ENCODE measurements around the gene CHST15. TPM values are rescaled to one million over a fixed set of nuclear protein-coding genes. Genes with fewer than 3 reads are reported as not detected.

CHST15 gene
- total and polyA plus RNA-seq, 4 donors, result 30.7 to 46.2 (median 33.3) TPM

GRCh38 chr10:124131172-124131571 lies 37.8 kb upstream of the CHST15 start:
- H3K4me3 ChIP-seq (ENCODE audit: low read depth, low read length), result no peak overlapping the region
- no peaks in the 10 kb centered on the region for H3K9me3 ChIP-seq (ENCODE audit: control insufficient read depth, insufficient read depth, low read length)
- peaks cover 14% of the 10 kb centered on the region for H3K4me1 ChIP-seq (ENCODE audit: control insufficient read depth, insufficient read depth, low read length)
- no peak overlapping the region for H3K27ac ChIP-seq (ENCODE audit: low read depth, low read length)
- 86% methylated on average over 7 of the region's 9 CpGs for WGBS (ENCODE audit: insufficient coverage)
- H3K36me3 ChIP-seq (ENCODE audit: control insufficient read depth, insufficient read depth, low read length), result no peaks in the 10 kb centered on the region
- peak in 1 of 6 donors; percentile 45 for DNase-seq (ENCODE audit: low read depth in 4 of 6, low spot score in 6 of 6)
- peaks cover 2% of the 10 kb centered on the region for H3K27me3 ChIP-seq (ENCODE audit: control insufficient read depth, insufficient read depth, low read length)

DNA sequence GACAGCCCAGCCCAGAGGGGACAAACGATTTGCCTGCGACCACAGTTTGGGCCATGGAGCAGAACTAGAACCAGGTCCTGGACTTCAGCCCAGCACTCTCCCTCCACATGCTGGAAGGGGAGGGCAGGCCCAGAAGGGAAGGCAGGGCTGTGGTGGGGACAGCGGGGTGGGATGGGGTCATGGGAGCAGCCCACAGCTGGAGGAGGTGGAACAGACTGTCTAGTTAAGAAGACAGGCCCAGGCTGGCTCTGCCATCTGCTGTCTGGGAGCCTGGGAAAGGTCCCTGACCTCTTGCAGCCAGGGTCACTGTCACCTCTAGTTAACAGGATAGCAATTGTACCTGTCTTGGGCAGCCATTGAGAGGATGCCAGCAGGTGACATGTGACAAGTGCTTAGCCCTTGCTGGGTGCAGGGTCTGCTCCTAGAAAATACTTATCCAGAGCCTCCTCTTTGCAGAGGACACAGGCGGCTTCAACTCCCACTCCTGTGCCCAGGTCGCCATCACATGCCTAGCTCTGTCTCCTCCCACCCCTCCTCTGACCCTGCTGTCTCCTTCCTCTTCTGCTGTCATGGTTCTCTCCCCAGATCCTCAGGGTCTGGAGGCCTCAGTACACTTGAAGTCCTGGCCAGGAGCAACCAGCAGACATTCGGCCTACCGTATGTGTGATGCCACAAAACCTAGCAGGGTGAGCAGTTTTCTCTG lies 37.0 kb upstream of the CHST15 start:
- no peak for DNase-seq (ENCODE audit: low read depth in 4 of 6, low spot score in 6 of 6)
- Histone ChIP-seq H3K9me3 (ENCODE audit: control insufficient read depth, insufficient read depth, low read length) (no peaks in the 10 kb centered on the region), H3K36me3 (ENCODE audit: control insufficient read depth, insufficient read depth, low read length) (no peaks in the 10 kb centered on the region), H3K4me3 (ENCODE audit: low read depth, low read length) (no peak overlapping the region), H3K27me3 (ENCODE audit: control insufficient read depth, insufficient read depth, low read length) (peaks cover 2% of the 10 kb centered on the region), H3K27ac (ENCODE audit: low read depth, low read length) (no peak overlapping the region), H3K4me1 (ENCODE audit: control insufficient read depth, insufficient read depth, low read length) (peaks cover 14% of the 10 kb centered on the region)
- WGBS (ENCODE audit: insufficient coverage), result 85% methylated on average over 5 of the region's 7 CpGs

- no peaks in the 10 kb centered on the region for H3K36me3 ChIP-seq (ENCODE audit: control insufficient read depth, insufficient read depth, low read length)
- no peak overlapping the region for H3K27ac ChIP-seq (ENCODE audit: low read depth, low read length)
- H3K4me3 ChIP-seq (ENCODE audit: low read depth, low read length), result no peak overlapping the region
- peaks cover 2% of the 10 kb centered on the region for H3K27me3 ChIP-seq (ENCODE audit: control insufficient read depth, insufficient read depth, low read length)
- 100% methylated on average over 5 of the region's 5 CpGs for WGBS (ENCODE audit: insufficient coverage)
- no peaks in the 10 kb centered on the region for H3K9me3 ChIP-seq (ENCODE audit: control insufficient read depth, insufficient read depth, low read length)
- DNase-seq (ENCODE audit: low read depth in 4 of 6, low spot score in 6 of 6), result no peak
- peaks cover 14% of the 10 kb centered on the region for H3K4me1 ChIP-seq (ENCODE audit: control insufficient read depth, insufficient read depth, low read length)
These were observed 36.1 kb upstream of the CHST15 start for GRCh38 chr10:124129471-124129870.

- WGBS (ENCODE audit: insufficient coverage), result 98% methylated on average over 5 of the region's 5 CpGs
- Histone ChIP-seq H3K36me3 (ENCODE audit: control insufficient read depth, insufficient read depth, low read length) (no peaks in the 10 kb centered on the region), H3K4me3 (ENCODE audit: low read depth, low read length) (no peak overlapping the region)
These were observed 35.4 kb upstream of the CHST15 start for GRCh38 chr10:124128811-124129145.

DNA sequence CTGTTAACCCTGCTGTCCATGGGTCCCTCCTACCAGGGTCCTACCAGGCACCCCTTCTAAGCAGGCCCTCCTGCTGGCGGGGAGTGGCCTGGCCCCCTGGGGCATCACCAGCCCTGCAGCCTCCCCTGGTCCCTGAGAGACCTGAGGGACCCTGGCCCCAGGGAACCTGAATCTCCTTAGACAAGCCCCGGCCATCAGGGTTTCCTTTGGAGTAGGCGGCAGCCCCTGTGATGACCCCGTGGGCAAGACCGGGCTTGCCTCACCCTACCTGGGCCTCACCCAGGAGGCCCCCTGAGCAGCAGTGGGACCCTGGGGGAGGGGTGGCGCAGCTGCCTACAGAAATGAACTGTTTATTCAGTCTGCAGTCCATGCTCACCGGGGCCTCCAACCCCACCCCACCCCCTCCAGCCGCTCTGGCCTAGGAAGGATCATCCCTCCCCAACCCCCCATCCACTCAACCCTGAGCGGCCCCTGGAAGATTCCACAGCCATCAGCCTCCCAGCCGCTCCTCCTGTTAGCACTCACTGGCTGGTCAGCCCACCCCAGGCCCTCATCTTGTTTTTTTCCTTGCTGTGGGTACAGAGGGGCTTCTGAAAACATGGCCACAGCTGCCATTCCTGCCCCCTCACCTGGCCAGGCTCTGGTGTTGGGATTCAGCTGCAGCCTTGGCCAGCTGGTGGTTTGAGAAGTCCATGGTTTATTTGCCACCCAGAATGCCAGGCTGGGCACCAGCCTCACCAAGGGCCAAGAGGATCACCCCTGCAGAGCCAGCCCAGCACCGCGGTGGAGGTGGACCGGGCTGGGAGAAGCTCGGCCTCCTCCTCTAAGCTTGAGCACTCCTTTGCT lies 34.8 kb upstream of the CHST15 start:
- H3K36me3 ChIP-seq (ENCODE audit: control insufficient read depth, insufficient read depth, low read length), result no peaks in the 10 kb centered on the region
- DNase-seq (ENCODE audit: low read depth in 4 of 6, low spot score in 6 of 6), result no peak
- WGBS (ENCODE audit: insufficient coverage), result 93% methylated on average over 11 of the region's 14 CpGs
- H3K27ac ChIP-seq (ENCODE audit: low read depth, low read length), result no peak overlapping the region
- H3K9me3 ChIP-seq (ENCODE audit: control insufficient read depth, insufficient read depth, low read length), result no peaks in the 10 kb centered on the region
- peaks cover 2% of the 10 kb centered on the region for H3K27me3 ChIP-seq (ENCODE audit: control insufficient read depth, insufficient read depth, low read length)
- H3K4me3 ChIP-seq (ENCODE audit: low read depth, low read length), result no peak overlapping the region
- H3K4me1 ChIP-seq (ENCODE audit: control insufficient read depth, insufficient read depth, low read length), result peaks cover 10% of the 10 kb centered on the region

More at GRCh38 chr10:124128811-124129145, 35.4 kb upstream of the CHST15 start:
- Histone ChIP-seq H3K27me3 (ENCODE audit: control insufficient read depth, insufficient read depth, low read length) (peaks cover 2% of the 10 kb centered on the region), H3K9me3 (ENCODE audit: control insufficient read depth, insufficient read depth, low read length) (no peaks in the 10 kb centered on the region), H3K27ac (ENCODE audit: low read depth, low read length) (no peak overlapping the region), H3K4me1 (ENCODE audit: control insufficient read depth, insufficient read depth, low read length) (peaks cover 10% of the 10 kb centered on the region)
- DNase-seq (ENCODE audit: low read depth in 4 of 6, low spot score in 6 of 6), result no peak

DNA sequence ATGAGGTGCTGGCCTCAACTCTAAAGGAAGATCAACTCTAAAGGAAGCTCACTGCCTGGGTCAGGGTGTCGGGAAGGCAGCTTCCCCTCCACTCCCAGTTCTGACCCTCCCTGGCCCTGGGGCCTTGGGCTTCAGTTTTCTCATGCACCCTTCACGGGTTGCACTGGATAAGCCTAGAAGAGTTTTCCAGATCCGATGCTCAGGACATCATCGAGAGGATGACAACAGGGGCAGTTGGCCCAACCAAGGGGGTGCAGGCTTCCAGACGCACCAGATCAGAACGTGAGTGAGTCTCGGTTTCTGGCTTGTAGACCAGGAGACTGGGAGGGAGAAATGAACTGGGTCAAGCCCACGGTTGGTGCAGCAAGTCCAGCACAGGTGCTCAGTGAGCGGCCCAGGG lies 34.2 kb upstream of the CHST15 start:
- Histone ChIP-seq H3K4me1 (ENCODE audit: control insufficient read depth, insufficient read depth, low read length) (peaks cover 10% of the 10 kb centered on the region), H3K4me3 (ENCODE audit: low read depth, low read length) (no peak overlapping the region), H3K36me3 (ENCODE audit: control insufficient read depth, insufficient read depth, low read length) (no peaks in the 10 kb centered on the region), H3K9me3 (ENCODE audit: control insufficient read depth, insufficient read depth, low read length) (no peaks in the 10 kb centered on the region), H3K27me3 (ENCODE audit: control insufficient read depth, insufficient read depth, low read length) (peaks cover 2% of the 10 kb centered on the region), H3K27ac (ENCODE audit: low read depth, low read length) (no peak overlapping the region)
- DNase-seq (ENCODE audit: low read depth in 4 of 6, low spot score in 6 of 6), result no peak
- 89% methylated on average over 9 of the region's 9 CpGs for WGBS (ENCODE audit: insufficient coverage)

DNA sequence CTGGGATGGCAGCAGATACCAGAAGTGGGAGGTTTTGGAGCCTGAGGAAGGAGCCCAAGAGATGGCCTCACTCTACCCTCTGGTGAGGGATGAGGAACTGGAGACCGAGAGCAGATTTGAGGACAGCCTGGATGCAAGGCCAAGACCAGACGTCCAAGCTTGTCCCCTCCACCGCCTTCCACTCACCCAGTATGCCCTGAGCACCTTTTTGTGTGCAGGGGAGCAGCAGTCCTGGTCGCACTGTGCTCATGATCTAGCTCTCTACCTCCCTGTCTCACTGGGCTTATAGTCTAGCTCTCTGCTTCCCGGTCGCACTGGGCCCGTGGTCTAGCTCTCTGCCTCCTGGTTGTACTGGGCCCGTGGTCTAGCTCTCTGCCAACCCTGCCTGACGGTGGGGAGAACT lies 33.6 kb upstream of the CHST15 start:
- Histone ChIP-seq H3K36me3 (ENCODE audit: control insufficient read depth, insufficient read depth, low read length) (no peaks in the 10 kb centered on the region), H3K4me1 (ENCODE audit: control insufficient read depth, insufficient read depth, low read length) (peaks cover 10% of the 10 kb centered on the region), H3K27ac (ENCODE audit: low read depth, low read length) (no peak overlapping the region), H3K27me3 (ENCODE audit: control insufficient read depth, insufficient read depth, low read length) (peaks cover 2% of the 10 kb centered on the region), H3K9me3 (ENCODE audit: control insufficient read depth, insufficient read depth, low read length) (no peaks in the 10 kb centered on the region), H3K4me3 (ENCODE audit: low read depth, low read length) (no peak overlapping the region)
- no peak for DNase-seq (ENCODE audit: low read depth in 4 of 6, low spot score in 6 of 6)
- WGBS (ENCODE audit: insufficient coverage), result 94% methylated on average over 9 of the region's 9 CpGs

GRCh38 chr10:124126145-124126982 lies 33.0 kb upstream of the CHST15 start:
- peak in 1 of 6 donors; percentile 77 for DNase-seq (ENCODE audit: low read depth in 4 of 6, low spot score in 6 of 6)
- Histone ChIP-seq H3K36me3 (ENCODE audit: control insufficient read depth, insufficient read depth, low read length) (no peaks in the 10 kb centered on the region), H3K27ac (ENCODE audit: low read depth, low read length) (no peak overlapping the region), H3K9me3 (ENCODE audit: control insufficient read depth, insufficient read depth, low read length) (no peaks in the 10 kb centered on the region), H3K4me1 (ENCODE audit: control insufficient read depth, insufficient read depth, low read length) (peaks cover 5% of the 10 kb centered on the region), H3K27me3 (ENCODE audit: control insufficient read depth, insufficient read depth, low read length) (peaks cover 2% of the 10 kb centered on the region), H3K4me3 (ENCODE audit: low read depth, low read length) (no peak overlapping the region)
- WGBS (ENCODE audit: insufficient coverage), result 75% methylated on average over 8 of the region's 11 CpGs

DNA sequence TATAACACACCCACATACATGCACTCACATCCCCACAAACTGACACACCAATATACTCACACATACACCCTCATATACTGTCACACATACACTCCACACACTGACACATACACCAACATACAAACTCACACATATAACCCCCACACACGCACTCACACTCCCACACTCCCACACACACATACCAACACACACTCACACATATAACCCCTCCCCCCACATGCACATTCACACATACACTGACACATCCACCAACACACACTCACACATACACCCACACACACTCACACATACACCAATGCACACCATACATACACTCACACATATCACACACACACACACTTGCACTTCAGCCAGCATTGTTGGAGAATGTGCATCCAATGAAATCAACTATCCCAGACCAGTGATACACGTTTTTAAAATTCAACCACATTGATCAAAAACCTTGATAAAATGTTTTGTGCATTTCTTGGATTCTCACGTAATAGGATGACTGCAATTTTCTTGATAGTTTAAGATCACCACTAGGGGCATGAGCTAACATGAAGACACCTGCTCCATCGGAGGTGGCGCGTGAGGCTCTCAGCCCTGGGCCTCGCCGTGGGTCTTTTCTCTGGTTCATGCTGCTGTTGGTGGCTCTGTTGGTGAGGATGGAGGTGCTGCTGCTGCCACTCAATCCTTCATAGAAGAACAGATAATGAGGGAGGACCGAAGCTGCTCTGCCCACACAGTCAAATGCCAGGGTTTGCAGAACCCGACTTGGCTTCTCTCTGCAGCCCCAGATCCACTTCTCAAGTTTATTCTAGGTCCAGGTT lies 32.1 kb upstream of the CHST15 start:
- peak in 1 of 6 donors; percentile 71 for DNase-seq (ENCODE audit: low read depth in 4 of 6, low spot score in 6 of 6)
- H3K9me3 ChIP-seq (ENCODE audit: control insufficient read depth, insufficient read depth, low read length), result no peaks in the 10 kb centered on the region
- H3K27ac ChIP-seq (ENCODE audit: low read depth, low read length), result no peak overlapping the region
- WGBS (ENCODE audit: insufficient coverage), result 69% methylated on average over 4 of the region's 10 CpGs
- no peak overlapping the region for H3K4me3 ChIP-seq (ENCODE audit: low read depth, low read length)
- H3K27me3 ChIP-seq (ENCODE audit: control insufficient read depth, insufficient read depth, low read length), result peaks cover 2% of the 10 kb centered on the region
- no peaks in the 10 kb centered on the region for H3K4me1 ChIP-seq (ENCODE audit: control insufficient read depth, insufficient read depth, low read length)
- H3K36me3 ChIP-seq (ENCODE audit: control insufficient read depth, insufficient read depth, low read length), result no peaks in the 10 kb centered on the region

All from spinal cord (tissue), 10 donors.